MG63 (cell line): ENCODE data around the gene ODAD4. TPM values are rescaled to one million over a fixed set of nuclear protein-coding genes. Genes with fewer than 3 reads are reported as not detected.

Source experiments
- DNase-seq: peaks from one replicate; pipeline ENCODE4 v3.0.0-alpha.2; 2020
- H3K27me3 ChIP-seq: fragments of 250-450 bp; sonication (Bioruptor Pico); 2 replicates; pipeline ENCODE4 v1.5.1; 2020; ENCODE audit warnings: mild to moderate bottlenecking, moderate library complexity
- H3K36me3 ChIP-seq: fragments of 250-450 bp; sonication (Bioruptor Pico); 2 replicates; pipeline ENCODE4 v1.5.1; 2020; ENCODE audit warnings: mild to moderate bottlenecking, moderate library complexity
- H3K4me3 ChIP-seq: fragments of 250-450 bp; sonication (Bioruptor Pico); 2 replicates; pipeline ENCODE4 v1.5.1; 2020; ENCODE audit warnings: mild to moderate bottlenecking, moderate library complexity
- H3K9me3 ChIP-seq: fragments of 250-450 bp; sonication (Bioruptor Pico); 2 replicates; pipeline ENCODE4 v1.5.1; 2020; ENCODE audit warnings: mild to moderate bottlenecking, moderate library complexity
- total RNA-seq: library from RNA; depleted of rRNA; stranded (reverse); fragments of >200 nt; shearing (Covaris generic); gene quantifications from 2 replicates; pipeline ENCODE4 v1.2.3, GENCODE V29; 2014; ENCODE audit warnings: low replicate concordance; rRNA removed

ODAD4 gene, protein sequence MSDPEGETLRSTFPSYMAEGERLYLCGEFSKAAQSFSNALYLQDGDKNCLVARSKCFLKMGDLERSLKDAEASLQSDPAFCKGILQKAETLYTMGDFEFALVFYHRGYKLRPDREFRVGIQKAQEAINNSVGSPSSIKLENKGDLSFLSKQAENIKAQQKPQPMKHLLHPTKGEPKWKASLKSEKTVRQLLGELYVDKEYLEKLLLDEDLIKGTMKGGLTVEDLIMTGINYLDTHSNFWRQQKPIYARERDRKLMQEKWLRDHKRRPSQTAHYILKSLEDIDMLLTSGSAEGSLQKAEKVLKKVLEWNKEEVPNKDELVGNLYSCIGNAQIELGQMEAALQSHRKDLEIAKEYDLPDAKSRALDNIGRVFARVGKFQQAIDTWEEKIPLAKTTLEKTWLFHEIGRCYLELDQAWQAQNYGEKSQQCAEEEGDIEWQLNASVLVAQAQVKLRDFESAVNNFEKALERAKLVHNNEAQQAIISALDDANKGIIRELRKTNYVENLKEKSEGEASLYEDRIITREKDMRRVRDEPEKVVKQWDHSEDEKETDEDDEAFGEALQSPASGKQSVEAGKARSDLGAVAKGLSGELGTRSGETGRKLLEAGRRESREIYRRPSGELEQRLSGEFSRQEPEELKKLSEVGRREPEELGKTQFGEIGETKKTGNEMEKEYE
- not detected in 2 replicates for total RNA-seq

- H3K9me3 ChIP-seq, result no peaks in the 10 kb centered on the region
- H3K27me3 ChIP-seq, result no peaks in the 10 kb centered on the region
- H3K4me3 ChIP-seq, result peak within 1 kb of the TSS; percentile 47
- DNase-seq, result peak; percentile 99
- H3K36me3 ChIP-seq, result no peaks in the 10 kb centered on the region
Measured at GRCh38 chr17:41930009-41930832, at the start of gene ODAD4. Gene ODAD4, plus strand, starts transcription at chr17:41930617. Its CDS starts 107 bp downstream, at chr17:41930724.

DNA sequence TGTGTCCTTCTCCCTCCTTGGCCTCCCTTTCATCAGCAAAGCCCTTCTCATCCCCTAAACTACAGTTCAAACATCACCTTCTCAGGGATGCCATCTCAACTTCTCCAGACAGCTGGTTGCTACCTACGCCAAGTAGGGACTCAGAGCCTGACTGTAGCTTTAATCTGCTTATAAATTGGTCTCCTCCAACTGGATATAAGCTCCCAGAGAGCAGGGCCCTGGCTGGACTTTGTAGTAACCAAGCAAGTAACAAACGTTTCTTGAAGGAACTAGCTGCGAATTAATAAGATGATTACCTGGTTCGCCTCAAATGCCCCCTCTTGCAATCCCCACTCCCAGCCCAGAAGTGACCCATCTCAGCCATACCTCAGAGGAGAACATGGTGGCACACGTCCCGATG, 47.7 kb upstream of the ODAD4 start:
- H3K27me3 ChIP-seq, result no peaks in the 10 kb centered on the region
- no peak for DNase-seq
- H3K4me3 ChIP-seq, result no peak overlapping the region
- peaks cover 87% of the 10 kb centered on the region for H3K36me3 ChIP-seq
- H3K9me3 ChIP-seq, result no peaks in the 10 kb centered on the region

DNA sequence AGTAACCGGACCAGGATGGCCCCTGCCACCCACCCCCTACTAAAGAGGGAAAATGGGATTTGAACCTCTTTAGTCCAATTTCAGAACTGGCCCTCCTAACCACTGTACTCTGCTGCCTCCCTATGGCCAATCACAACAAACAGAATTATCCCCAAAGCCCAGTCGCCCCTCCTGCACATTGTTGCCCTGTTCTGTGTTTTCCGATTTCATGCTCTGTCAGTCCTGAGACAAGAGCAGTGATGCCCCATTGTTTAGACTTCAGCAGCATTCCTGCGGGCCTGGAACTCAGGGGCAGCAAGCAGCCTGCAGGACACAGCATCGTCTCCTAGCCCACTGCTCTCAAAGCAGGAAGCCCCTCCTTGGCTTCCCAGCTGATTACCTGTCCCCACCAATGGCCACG, 44.7 kb upstream of the ODAD4 start:
- peaks cover 85% of the 10 kb centered on the region for H3K36me3 ChIP-seq
- H3K9me3 ChIP-seq, result no peaks in the 10 kb centered on the region
- no peak for DNase-seq
- no peaks in the 10 kb centered on the region for H3K27me3 ChIP-seq
- no peak overlapping the region for H3K4me3 ChIP-seq

DNA sequence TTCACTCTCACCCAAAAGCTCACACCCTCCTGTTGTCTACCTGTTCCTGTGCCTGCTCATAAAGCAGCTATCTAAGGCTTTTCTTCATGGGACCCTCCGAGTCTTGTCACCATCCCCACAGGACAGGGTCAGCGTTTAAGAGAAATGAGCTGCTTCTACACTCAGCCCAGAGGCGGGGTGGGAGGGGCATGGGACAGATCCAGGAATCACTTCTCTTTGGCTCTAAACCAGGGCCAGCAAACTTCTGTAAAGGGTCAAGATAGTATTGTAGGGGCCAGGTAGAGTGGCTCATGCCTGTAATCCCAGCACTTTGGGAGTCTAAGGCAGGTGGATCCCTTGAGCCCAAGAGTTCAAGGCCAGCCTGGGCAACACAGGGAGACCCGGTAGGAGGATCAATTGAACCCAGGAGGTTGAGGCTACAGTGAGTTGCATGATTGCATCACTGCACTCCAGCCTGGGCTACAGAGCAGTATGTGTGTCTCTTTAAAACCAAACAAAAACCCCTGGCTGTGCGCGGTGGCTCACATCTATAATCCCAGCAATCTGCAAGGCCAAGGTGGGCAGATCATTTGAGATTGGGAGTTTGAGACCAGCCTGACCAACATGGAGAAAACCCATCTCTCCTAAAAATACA, 42.0 kb upstream of the ODAD4 start:
- no peak overlapping the region for H3K4me3 ChIP-seq
- no peak for DNase-seq
- H3K9me3 ChIP-seq, result no peaks in the 10 kb centered on the region
- H3K27me3 ChIP-seq, result no peaks in the 10 kb centered on the region
- peaks cover 90% of the 10 kb centered on the region for H3K36me3 ChIP-seq

- H3K4me3 ChIP-seq, result no peak overlapping the region
- peaks cover 86% of the 10 kb centered on the region for H3K36me3 ChIP-seq
- no peak for DNase-seq
- no peaks in the 10 kb centered on the region for H3K27me3 ChIP-seq
- H3K9me3 ChIP-seq, result no peaks in the 10 kb centered on the region
Measured at GRCh38 chr17:41891135-41892020, 39.0 kb upstream of the ODAD4 start.

DNA sequence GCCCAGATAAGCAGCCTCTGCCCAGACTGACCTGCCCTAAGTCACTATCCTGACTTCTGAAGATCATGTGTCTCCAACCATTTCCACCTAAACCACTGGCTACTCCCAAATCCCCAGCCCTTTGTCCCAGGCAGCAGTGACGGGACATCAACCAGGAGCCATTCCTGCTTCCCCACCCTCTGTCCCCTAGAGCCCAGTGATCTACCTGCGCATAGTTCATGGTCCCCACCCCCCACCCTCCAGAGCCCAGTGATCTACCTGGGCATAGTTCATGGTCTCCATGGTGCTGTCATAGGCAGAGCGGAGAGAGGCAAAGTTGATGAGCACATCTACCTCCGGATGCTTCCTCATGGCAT, 38.4 kb upstream of the ODAD4 start:
- Histone ChIP-seq H3K36me3 (peaks cover 87% of the 10 kb centered on the region), H3K4me3 (no peak overlapping the region), H3K27me3 (no peaks in the 10 kb centered on the region), H3K9me3 (no peaks in the 10 kb centered on the region)
- no peak for DNase-seq

DNA sequence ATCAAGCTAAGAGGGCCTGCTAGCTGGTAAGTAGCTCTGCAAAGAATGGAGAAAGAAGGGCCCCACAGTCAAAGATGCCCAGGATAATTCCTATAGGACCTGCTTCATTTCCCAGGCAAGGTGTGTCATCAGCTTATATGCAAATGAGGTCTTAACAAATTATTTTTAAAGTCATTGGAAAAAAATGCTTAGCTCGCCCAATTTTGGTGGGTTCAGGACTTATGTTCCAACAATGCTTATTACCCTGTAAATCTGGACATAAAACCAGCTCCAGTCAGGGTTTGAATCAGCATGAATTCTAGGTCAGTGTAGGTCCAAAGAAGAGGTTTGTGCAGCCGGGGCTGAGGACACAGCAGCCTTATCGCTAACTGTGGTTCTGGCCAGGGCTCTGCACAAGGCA, 37.0 kb upstream of the ODAD4 start:
- no peaks in the 10 kb centered on the region for H3K9me3 ChIP-seq
- H3K36me3 ChIP-seq, result peaks cover 87% of the 10 kb centered on the region
- no peak for DNase-seq
- H3K4me3 ChIP-seq, result no peak overlapping the region
- H3K27me3 ChIP-seq, result no peaks in the 10 kb centered on the region

- DNase-seq, result peak; percentile 67
Measured at GRCh38 chr17:41894791-41895331, 35.6 kb upstream of the ODAD4 start.

GRCh38 chr17:41895617-41896016, 34.8 kb upstream of the ODAD4 start:
- Histone ChIP-seq H3K4me3 (no peak overlapping the region), H3K9me3 (no peaks in the 10 kb centered on the region), H3K27me3 (no peaks in the 10 kb centered on the region), H3K36me3 (peaks cover 86% of the 10 kb centered on the region)
- no peak for DNase-seq

More at GRCh38 chr17:41894791-41895331, 35.6 kb upstream of the ODAD4 start:
- Histone ChIP-seq H3K27me3 (no peaks in the 10 kb centered on the region), H3K9me3 (no peaks in the 10 kb centered on the region), H3K36me3 (peaks cover 86% of the 10 kb centered on the region), H3K4me3 (no peak overlapping the region)

GRCh38 chr17:41896726-41897125, 33.7 kb upstream of the ODAD4 start:
- peaks cover 86% of the 10 kb centered on the region for H3K36me3 ChIP-seq
- no peak for DNase-seq
- no peaks in the 10 kb centered on the region for H3K27me3 ChIP-seq
- no peaks in the 10 kb centered on the region for H3K9me3 ChIP-seq
- no peak overlapping the region for H3K4me3 ChIP-seq

GRCh38 chr17:41901646-41902045, 28.8 kb upstream of the ODAD4 start:
- Histone ChIP-seq H3K9me3 (no peaks in the 10 kb centered on the region), H3K36me3 (peaks cover 86% of the 10 kb centered on the region), H3K27me3 (no peaks in the 10 kb centered on the region), H3K4me3 (no peak overlapping the region)
- no peak for DNase-seq

DNA sequence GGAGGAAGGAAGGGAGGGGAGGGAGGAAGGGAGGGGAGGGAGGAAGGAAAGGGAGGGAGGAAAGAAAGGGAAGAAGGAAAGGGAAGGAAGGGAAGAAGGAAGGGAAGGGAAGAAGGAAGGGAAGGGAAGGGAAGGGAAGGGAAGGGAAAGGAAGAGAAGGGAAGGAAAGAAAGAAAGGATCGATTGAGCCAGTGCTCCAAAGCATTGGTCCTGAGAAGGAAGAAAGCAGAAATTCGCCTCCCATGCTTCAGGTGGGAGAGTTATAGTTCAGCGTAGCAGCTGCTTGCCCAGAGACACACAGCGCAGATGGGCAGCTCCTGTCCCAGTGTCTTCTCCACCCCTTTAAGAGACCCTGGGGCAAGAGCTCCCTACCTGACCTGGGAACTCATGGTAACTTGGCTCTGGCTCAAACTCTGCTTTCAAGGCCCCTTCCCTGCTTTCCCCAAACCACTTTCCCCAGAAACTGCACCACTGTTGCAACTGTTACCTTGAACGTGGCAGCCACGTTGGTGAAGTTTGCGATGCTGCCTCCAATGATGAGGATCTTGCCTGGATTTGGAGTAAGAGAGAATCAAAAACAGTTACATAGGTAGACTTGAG, 26.1 kb upstream of the ODAD4 start:
- no peaks in the 10 kb centered on the region for H3K27me3 ChIP-seq
- peaks cover 85% of the 10 kb centered on the region for H3K36me3 ChIP-seq
- H3K9me3 ChIP-seq, result no peaks in the 10 kb centered on the region
- no peak for DNase-seq
- H3K4me3 ChIP-seq, result no peak overlapping the region

- DNase-seq, result no peak
- H3K27me3 ChIP-seq, result no peaks in the 10 kb centered on the region
- H3K4me3 ChIP-seq, result no peak overlapping the region
- H3K9me3 ChIP-seq, result no peaks in the 10 kb centered on the region
- H3K36me3 ChIP-seq, result peaks cover 89% of the 10 kb centered on the region
Measured at GRCh38 chr17:41905172-41905571, 25.2 kb upstream of the ODAD4 start.

- no peak for DNase-seq
- Histone ChIP-seq H3K27me3 (no peaks in the 10 kb centered on the region), H3K9me3 (no peaks in the 10 kb centered on the region), H3K36me3 (peaks cover 93% of the 10 kb centered on the region), H3K4me3 (no peak overlapping the region)
Measured at GRCh38 chr17:41906465-41907184, 23.8 kb upstream of the ODAD4 start.

DNA sequence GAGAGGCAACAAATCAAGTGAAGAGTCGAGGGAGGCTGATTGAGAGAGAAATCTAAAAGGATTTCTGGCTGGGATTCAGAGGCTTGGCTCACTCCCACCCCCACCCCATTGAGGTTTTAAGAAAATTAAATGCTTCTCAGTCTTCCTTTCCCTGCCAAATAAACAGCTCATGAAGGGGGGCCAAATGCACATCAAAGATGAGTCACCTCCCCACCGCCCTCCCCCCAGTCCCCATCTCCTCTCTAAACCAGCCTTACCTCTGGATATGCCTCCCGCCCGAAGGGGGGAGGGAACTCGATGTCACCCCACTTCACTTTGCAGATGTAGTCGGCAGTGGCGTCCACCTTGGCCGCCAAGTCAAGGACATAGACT, 23.2 kb upstream of the ODAD4 start:
- peak; percentile 71 for DNase-seq
- no peaks in the 10 kb centered on the region for H3K9me3 ChIP-seq
- H3K27me3 ChIP-seq, result no peaks in the 10 kb centered on the region
- no peak overlapping the region for H3K4me3 ChIP-seq
- peaks cover 93% of the 10 kb centered on the region for H3K36me3 ChIP-seq
